Body of pancreas (tissue), 4 donors: ENCODE results near the gene DACH1.
"Not testable (repeated sequence)": the region's sequence is repeated elsewhere in the genome, so short reads cannot be mapped to it uniquely, and the experiment has no call there.

Source experiments
- CTCF ChIP-seq, 7 experiments: fragments of 450-650 bp in 4 of 7; fragments of 200-600 bp in 3 of 7; sonication (generic) in 3 of 7; IDR thresholded peaks; one replicate each; pipeline ENCODE4 v1.5.1; 2016 to 2019; ENCODE audit warnings: antibody characterized with exemption in 7 of 7
- POLR2A ChIP-seq, 3 donors: fragments of 450-650 bp; IDR thresholded peaks; one replicate each; pipeline ENCODE4 v1.6.1; 2016; ENCODE audit warnings: antibody characterized with exemption in 3 of 3, mild to moderate bottlenecking in 2 of 3

- TF ChIP-seq CTCF, POLR2A (IDR thresholded peaks at IDR 0.05): not testable (repeated sequence)
Observed at GRCh38 chr13:71778998-71779397, 88.0 kb downstream of the DACH1 start.
